Measurements from ENCODE around the gene PER2.

PER2 gene

DNA sequence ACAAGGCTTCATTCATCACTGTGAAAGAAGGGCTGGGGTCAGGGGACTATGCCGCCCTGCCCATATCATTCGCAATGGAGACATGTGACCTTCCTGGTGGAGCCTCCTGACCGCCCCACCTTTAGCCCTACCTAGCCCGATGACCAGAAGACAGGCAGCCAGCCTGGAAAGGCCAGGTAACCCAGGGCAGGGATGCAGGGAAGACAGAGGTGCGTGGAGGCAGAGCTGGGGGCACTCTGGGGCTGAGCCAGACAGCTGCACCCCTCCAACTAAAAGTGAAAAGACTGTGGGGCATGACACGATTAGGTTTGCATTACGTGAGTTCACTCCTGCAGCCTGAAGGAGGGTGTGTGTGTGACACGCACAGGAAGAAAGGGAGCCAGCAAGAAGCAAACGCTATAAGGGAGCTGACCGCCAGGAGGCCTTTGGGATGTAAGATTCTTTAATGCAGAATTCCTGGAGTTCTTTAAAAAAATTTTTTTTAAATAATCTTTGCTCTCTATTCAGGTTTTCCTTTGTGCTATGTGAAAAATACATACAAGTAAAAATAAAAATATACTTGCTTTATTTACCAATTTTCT, 44.8 kb downstream of the PER2 start:
- Histone ChIP-seq H3K27ac (ENCODE audit: extremely low read depth, low read depth, low read length) (no peak overlapping the region; the same call in 1 of the 2 replicates), H3K4me1 (ENCODE audit: control insufficient read depth, insufficient read depth, low read length) (peaks cover 8% of the 10 kb centered on the region), H3K9me3 (ENCODE audit: control insufficient read depth, insufficient read depth, low read depth, low read length) (no peaks in the 10 kb centered on the region), H3K4me3 (ENCODE audit: low read depth, low read length) (no peak overlapping the region), H3K36me3 (ENCODE audit: control insufficient read depth in 2 of 2, insufficient read depth in 1 of 2, low read length in 2 of 2) (peaks cover 0 to 3% of the 10 kb centered on the region in 2 experiments; a peak in 1 of 3 replicates)
- TF ChIP-seq PRDM1 (tag by site-specific recombination; IDR thresholded peaks at IDR 0.05) (no peak), ZNF24 (tag by site-specific recombination; IDR thresholded peaks at IDR 0.05) (no peak), ZNF335 (tag by site-specific recombination; conservative IDR thresholded peaks at IDR 0.05) (no peak), OVOL3 (tag by site-specific recombination; IDR thresholded peaks at IDR 0.05) (no peak), ZNF138 (tag by site-specific recombination; IDR thresholded peaks at IDR 0.05; ENCODE audit: borderline replicate concordance) (no peak), ZNF521 (tag by site-specific recombination; IDR thresholded peaks at IDR 0.05) (no peak), ZFHX2 (tag by site-specific recombination; conservative IDR thresholded peaks at IDR 0.05) (no peak), SP3 (tag by site-specific recombination; IDR thresholded peaks at IDR 0.05) (no peak), ZNF585B (tag by site-specific recombination; IDR thresholded peaks at IDR 0.05) (no peak), ZNF10 (tag by site-specific recombination; IDR thresholded peaks at IDR 0.05) (no peak), ZNF404 (tag by site-specific recombination; IDR thresholded peaks at IDR 0.05) (no peak)
- TF ChIP-seq, protein P1, sequence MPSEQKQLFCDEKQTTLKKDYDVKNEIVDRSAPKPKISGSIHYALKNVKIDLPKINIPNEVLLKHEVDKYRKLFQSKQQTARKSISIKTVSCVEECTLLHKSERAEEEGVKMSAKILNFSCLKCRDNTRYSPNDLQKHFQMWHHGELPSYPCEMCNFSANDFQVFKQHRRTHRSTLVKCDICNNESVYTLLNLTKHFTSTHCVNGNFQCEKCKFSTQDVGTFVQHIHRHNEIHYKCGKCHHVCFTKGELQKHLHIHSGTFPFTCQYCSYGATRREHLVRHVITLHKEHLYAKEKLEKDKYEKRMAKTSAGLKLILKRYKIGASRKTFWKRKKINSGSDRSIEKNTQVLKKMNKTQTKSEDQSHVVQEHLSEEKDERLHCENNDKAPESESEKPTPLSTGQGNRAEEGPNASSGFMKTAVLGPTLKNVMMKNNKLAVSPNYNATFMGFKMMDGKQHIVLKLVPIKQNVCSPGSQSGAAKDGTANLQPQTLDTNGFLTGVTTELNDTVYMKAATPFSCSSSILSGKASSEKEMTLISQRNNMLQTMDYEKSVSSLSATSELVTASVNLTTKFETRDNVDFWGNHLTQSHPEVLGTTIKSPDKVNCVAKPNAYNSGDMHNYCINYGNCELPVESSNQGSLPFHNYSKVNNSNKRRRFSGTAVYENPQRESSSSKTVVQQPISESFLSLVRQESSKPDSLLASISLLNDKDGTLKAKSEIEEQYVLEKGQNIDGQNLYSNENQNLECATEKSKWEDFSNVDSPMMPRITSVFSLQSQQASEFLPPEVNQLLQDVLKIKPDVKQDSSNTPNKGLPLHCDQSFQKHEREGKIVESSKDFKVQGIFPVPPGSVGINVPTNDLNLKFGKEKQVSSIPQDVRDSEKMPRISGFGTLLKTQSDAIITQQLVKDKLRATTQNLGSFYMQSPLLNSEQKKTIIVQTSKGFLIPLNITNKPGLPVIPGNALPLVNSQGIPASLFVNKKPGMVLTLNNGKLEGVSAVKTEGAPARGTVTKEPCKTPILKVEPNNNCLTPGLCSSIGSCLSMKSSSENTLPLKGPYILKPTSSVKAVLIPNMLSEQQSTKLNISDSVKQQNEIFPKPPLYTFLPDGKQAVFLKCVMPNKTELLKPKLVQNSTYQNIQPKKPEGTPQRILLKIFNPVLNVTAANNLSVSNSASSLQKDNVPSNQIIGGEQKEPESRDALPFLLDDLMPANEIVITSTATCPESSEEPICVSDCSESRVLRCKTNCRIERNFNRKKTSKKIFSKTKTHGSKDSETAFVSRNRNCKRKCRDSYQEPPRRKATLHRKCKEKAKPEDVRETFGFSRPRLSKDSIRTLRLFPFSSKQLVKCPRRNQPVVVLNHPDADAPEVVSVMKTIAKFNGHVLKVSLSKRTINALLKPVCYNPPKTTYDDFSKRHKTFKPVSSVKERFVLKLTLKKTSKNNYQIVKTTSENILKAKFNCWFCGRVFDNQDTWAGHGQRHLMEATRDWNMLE (tag by site-specific recombination; conservative IDR thresholded peaks at IDR 0.05; ENCODE audit: low read depth), result no peak
- TF ChIP-seq, protein P2, sequence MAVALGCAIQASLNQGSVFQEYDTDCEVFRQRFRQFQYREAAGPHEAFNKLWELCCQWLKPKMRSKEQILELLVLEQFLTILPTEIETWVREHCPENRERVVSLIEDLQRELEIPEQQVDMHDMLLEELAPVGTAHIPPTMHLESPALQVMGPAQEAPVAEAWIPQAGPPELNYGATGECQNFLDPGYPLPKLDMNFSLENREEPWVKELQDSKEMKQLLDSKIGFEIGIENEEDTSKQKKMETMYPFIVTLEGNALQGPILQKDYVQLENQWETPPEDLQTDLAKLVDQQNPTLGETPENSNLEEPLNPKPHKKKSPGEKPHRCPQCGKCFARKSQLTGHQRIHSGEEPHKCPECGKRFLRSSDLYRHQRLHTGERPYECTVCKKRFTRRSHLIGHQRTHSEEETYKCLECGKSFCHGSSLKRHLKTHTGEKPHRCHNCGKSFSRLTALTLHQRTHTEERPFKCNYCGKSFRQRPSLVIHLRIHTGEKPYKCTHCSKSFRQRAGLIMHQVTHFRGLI (tag by site-specific recombination; IDR thresholded peaks at IDR 0.05), result no peak
- CTCF ChIA-PET, result interaction anchor here (0.7 to 3.0 kb wide), 3 partner anchors 13 to 117 kb away, joined by 3 to 17 read pairs (median 4); no protein-coding TSS in a partner anchor
- POLR2A ChIA-PET, result no interaction called here

DNA sequence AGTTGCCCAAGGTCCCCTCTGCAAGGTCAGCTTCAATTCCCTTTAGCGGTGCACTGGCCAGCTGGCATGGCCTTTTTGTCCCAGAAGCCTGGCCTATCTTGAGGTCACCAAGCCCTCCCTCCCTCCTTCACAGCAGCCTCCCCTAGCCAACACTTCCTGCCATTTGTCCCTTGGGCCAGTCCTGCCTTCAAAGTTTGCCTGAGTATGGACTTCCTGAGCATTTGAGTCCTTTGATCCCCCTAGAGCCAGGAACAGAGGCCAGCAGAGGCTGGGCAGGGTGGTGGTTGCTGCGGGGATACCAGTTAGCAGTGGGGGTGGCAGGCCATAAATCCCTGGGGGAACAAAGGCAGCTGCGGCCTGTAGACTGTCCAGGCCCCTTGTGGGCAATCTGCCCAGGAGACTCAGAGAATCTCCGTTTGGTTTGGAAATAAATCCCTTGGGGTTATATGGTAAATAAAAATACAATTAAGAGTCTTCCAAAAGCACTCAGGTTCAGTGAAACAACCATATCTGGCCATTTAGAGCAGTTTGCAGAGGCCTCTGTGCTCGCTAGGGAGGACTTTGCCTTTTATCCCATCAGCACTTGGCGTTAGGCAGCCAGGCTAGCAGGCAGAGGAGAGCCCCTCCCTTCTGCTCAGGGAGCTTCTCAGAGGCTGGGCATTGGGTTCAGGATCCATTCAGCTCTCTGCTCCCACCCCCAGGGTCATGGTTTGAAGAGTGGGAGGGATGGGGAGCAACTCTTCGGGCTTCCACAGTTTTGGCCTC, 45.5 kb downstream of the PER2 start:
- Histone ChIP-seq H3K9me3 (ENCODE audit: control insufficient read depth, insufficient read depth, low read depth, low read length) (no peaks in the 10 kb centered on the region), H3K4me1 (ENCODE audit: control insufficient read depth, insufficient read depth, low read length) (peaks cover 8% of the 10 kb centered on the region), H3K36me3 (ENCODE audit: control insufficient read depth in 2 of 2, insufficient read depth in 1 of 2, low read length in 2 of 2) (peaks cover 0 to 3% of the 10 kb centered on the region in 2 experiments; a peak in 1 of 3 replicates), H3K27ac (ENCODE audit: extremely low read depth, low read depth, low read length) (peak overlapping the region; percentile 35; the same call in 1 of the 2 replicates), H3K4me3 (ENCODE audit: low read depth, low read length) (no peak overlapping the region)
- ChIA-PET CTCF (interaction anchor here (0.7 to 3.0 kb wide), 2 partner anchors 14 to 118 kb away, joined by 3 to 17 read pairs; no protein-coding TSS in a partner anchor), POLR2A (no interaction called here)
- TF ChIP-seq, protein P3, sequence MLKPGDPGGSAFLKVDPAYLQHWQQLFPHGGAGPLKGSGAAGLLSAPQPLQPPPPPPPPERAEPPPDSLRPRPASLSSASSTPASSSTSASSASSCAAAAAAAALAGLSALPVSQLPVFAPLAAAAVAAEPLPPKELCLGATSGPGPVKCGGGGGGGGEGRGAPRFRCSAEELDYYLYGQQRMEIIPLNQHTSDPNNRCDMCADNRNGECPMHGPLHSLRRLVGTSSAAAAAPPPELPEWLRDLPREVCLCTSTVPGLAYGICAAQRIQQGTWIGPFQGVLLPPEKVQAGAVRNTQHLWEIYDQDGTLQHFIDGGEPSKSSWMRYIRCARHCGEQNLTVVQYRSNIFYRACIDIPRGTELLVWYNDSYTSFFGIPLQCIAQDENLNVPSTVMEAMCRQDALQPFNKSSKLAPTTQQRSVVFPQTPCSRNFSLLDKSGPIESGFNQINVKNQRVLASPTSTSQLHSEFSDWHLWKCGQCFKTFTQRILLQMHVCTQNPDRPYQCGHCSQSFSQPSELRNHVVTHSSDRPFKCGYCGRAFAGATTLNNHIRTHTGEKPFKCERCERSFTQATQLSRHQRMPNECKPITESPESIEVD (tag by site-specific recombination; IDR thresholded peaks at IDR 0.05), result peak; percentile 22; the same call in 1 of the 2 replicates
- TF ChIP-seq, protein P1 (tag by site-specific recombination; conservative IDR thresholded peaks at IDR 0.05; ENCODE audit: low read depth), result no peak
- TF ChIP-seq, protein P4, sequence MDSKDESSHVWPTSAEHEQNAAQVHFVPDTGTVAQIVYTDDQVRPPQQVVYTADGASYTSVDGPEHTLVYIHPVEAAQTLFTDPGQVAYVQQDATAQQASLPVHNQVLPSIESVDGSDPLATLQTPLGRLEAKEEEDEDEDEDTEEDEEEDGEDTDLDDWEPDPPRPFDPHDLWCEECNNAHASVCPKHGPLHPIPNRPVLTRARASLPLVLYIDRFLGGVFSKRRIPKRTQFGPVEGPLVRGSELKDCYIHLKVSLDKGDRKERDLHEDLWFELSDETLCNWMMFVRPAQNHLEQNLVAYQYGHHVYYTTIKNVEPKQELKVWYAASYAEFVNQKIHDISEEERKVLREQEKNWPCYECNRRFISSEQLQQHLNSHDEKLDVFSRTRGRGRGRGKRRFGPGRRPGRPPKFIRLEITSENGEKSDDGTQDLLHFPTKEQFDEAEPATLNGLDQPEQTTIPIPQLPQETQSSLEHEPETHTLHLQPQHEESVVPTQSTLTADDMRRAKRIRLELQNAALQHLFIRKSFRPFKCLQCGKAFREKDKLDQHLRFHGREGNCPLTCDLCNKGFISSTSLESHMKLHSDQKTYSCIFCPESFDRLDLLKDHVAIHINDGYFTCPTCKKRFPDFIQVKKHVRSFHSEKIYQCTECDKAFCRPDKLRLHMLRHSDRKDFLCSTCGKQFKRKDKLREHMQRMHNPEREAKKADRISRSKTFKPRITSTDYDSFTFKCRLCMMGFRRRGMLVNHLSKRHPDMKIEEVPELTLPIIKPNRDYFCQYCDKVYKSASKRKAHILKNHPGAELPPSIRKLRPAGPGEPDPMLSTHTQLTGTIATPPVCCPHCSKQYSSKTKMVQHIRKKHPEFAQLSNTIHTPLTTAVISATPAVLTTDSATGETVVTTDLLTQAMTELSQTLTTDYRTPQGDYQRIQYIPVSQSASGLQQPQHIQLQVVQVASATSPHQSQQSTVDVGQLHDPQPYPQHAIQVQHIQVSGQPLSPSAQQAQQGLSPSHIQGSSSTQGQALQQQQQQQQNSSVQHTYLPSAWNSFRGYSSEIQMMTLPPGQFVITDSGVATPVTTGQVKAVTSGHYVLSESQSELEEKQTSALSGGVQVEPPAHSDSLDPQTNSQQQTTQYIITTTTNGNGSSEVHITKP (tag by site-specific recombination; IDR thresholded peaks at IDR 0.05), result 0 out of 2 replicates have a peak, but pooled peaks have one; percentile 22

Data from HEK293 (cell line).